Stimulated activated CD4-positive, alpha-beta T cell treated with anti-CD3 and anti-CD28 coated beads, Interleukin-1b, Interleukin-23, amount 100 ng/mL, for 48 hours (primary cell): Measurements from ENCODE around the gene EFCAB10.
A peak's percentile ranks its signal among the peaks of the same experiment; 100 is the strongest.
"Not testable (repeated sequence)": the region's sequence is repeated elsewhere in the genome, so short reads cannot be mapped to it uniquely, and the experiment has no call there.

Experiments
- DNase-seq: peaks from one replicate; pipeline ENCODE4 v3.0.0-alpha.2; 2020

EFCAB10 gene

DNA sequence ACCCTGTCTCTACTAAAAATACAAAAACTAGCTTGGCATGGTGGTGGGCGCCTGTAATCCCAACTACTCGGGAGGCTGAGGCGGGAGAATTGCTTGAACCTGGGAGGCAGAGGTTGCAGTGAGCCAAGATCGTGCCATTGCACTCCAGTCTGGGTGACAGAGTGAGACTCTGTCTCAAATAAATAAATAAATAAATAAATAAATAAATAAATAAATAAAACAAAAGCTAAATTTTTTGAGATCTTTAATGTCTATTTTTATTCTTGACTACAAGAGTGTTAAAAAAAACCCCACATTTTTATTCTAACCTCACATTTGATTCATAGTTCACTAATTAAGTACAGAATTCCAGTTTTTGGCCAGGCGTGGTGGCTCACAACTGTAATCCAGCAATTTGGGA is 53.6 kb downstream of the EFCAB10 start:
- not testable (repeated sequence) for DNase-seq

DNA sequence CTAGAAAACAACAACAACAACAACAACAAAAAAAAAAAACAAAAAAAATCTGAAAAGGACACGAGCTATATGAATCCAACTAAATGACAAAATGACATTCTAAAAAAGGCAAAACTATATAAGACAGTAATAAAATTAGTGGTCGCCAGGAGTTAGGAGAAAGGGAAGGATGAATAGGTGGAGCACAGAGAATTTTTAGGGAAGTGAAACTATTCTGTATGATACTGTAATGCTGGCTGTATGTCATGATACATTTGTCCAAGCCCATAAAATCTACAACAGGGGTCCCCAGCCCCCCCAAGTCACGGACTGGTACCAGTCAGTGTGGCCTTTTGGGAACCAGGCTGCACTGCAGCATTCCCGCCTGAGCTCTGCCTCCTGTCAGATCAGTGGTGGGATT is 56.5 kb downstream of the EFCAB10 start:
- no peak for DNase-seq

DNA sequence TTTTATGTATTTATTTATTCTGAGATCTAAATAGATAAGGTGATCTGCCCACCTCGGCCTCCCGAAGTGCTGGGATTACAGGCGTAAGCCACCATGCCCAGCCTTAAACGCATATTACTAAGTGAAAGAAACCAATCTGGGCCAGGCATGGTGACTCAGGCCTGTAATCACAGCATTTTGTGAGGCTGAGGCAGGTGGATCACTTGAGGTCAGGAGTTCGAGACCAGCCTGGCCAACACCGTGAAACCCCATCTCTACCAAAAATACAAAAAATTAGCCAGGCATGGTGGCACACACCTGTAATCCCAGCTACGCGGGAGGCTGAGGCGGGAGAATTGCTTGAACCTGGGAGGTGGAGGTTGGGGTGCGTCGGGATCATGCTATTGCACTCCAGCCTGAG is 56.9 kb downstream of the EFCAB10 start:
- DNase-seq = not testable (repeated sequence)

DNA sequence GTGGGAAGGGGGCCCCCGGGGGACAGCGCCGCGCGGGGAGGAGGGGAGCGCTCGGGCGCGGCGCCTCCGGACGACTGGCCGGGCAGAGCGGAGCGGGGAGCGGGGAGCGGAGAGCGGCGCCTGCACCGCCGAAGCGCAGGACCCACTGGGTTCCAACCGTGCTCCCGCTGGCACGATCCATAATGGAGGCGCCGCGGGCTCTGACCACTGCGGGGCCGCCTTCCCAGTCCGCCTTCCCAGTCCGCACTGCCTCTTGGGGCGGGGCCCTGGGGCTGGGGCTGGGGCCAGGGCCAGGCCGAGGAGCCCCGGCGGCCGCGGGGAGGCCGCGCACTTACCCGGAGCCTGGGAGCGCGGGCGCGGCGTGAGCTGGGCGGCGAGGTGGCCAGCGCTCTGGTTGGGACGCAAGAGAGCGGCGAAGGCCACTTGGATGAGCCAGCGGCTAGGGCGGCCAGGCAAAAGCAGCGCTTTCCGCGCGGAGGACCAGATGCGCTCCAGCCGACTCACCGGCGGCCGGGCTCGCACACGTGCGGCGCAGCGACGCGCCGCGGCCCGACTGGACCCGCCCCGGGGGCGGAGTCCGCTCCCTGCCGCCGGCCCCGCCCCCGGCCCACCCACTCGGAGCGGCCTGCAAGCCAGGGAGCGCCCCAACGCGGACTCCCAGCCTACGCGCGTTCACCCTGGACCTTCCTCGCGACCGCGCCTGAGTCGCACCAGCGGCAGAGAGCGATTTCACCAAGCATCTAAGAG is 59.4 kb downstream of the EFCAB10 start, which contains the start of gene PUS7:
Gene PUS7, minus strand, starts transcription at position 555 of the 747 bp plus-strand sequence. CDS start 13,759 bp downstream, outside the sequence.
- peak; percentile 84 for DNase-seq

DNA sequence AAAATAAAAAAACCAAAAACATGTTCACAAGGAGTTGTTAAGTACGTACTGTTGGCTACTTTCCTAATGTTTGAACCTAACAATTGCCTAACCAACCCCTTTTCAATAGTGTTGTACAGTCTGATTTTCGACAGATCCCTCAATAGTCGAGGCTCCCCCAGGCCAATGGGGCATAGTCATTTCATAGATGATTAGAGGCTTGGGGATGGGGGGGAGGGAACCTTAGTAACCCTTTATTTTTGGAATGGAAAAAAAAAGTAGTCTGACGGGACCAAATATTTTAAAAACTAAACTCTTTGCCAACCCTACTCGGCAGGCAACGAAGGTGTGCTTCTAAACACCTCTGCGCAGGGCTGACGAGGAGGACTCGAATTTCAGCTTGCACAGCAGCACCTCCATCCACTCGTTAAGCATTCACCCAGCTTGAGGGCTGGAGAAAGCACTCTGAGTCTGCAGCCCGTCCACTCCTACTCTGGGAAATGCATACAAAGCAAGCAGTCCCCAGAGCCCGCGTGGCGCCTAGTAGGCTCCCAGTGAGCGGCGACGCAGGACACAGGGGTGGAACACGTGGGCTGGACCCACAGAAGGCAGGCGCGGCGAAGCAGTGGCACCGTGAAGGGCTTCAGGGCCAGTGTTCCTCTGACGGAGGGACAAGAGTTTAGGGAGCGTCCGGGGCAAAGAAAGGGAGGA is 60.1 kb downstream of the EFCAB10 start:
- peak; percentile 60 for DNase-seq

DNA sequence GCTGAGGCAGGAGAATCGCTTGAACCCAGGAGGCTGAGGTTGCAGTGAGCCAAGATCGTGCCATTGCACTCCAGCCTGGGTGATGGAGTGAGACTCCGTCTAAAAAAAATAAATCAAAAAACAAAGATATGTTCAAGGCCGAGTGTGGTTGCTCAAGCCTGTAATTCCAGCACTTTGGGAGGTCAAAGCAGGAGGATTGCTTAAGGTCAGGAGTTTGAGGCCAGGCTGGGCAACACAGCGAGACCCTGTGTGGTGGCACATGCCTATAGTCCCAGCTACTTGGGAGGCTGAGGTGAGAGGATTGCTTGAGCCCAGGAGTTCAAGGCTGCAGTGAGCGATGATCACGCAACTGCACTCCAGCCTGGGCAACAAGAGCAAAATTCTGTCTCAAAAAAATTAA is 60.7 kb downstream of the EFCAB10 start:
- DNase-seq = not testable (repeated sequence)

DNA sequence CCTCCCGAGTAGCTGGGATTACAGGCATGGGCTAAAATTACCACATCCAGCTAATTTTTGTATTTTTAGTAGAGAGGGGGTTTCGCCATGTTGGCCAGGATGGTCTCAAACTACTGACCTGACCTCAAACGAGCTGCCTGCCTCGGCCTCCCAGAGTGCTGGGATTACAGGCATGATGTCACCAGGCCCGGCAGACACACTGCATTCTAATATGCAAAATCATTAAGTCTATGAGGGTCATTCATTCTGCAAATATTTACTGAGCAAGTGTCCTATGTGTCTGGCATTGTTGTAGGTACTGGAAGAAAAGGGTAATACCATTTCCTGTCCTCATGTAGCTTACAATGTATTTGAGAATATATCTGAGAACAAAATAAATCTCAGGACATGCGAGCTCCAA is 61.9 kb downstream of the EFCAB10 start:
- no peak for DNase-seq

DNA sequence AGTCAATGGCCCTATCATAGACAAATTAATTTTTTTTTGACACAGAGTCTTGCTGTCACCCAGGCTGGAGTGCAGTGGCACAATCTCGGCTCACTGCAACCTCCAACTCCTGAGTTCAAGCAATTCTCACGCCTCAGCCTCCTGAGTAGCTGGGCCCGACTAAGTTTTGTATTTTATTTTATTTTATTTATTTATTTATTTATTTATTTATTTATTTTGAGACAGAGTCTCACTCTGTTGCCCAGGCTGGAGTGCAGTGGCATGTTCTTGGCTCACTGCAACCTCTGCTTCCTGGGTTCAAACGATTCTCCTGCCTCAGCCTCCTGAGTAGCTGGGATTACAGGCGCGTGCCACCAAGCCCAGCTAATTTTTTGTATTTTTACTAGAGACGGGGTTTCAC is 65.7 kb downstream of the EFCAB10 start:
- not testable (repeated sequence) for DNase-seq
